Erythroblast (primary cell): ENCODE results near the gene EHD1.

ENCODE experiments used
- GATA1 ChIP-seq: IDR thresholded peaks from 2 replicates; pipeline ENCODE4 v1.6.1; 2011; ENCODE audit warnings: low read depth, mild to moderate bottlenecking, control low read depth, low read length, moderate library complexity
- POLR2A ChIP-seq: IDR thresholded peaks from 2 replicates; pipeline ENCODE4 v1.6.1; 2011; ENCODE audit warnings: mild to moderate bottlenecking, low read length

- TF ChIP-seq POLR2A (peak; percentile 95), GATA1 (peak; percentile 98)
Measured at GRCh38 chr11:64888729-64889511, 10.5 kb upstream of the EHD1 start.
